ENCODE results near the gene ATM. TPM values are rescaled to one million over a fixed set of nuclear protein-coding genes. Genes with fewer than 3 reads are reported as not detected.
"Not testable (repeated sequence)": the region's sequence is repeated elsewhere in the genome, so short reads cannot be mapped to it uniquely, and the experiment has no call there.

Gene ATM
- total RNA-seq, 1 experiment from 2014 or later, result 17.7 TPM

GRCh38 chr11:108235192-108235591 is 12.3 kb downstream of the ATM start:
- Histone ChIP-seq H3K4me3 (ENCODE audit: insufficient read depth, low read depth, low read length) (no peak overlapping the region), H3K27me3 (ENCODE audit: control insufficient read depth, insufficient read depth, low read length) (no peaks in the 10 kb centered on the region), H3K36me3 (replicated peaks; ENCODE audit: control insufficient read depth, insufficient read depth, low read length) (peaks cover 9% of the 10 kb centered on the region)
- no peak for DNase-seq

GRCh38 chr11:108235633-108236032 is 12.8 kb downstream of the ATM start:
- H3K4me3 ChIP-seq (ENCODE audit: insufficient read depth, low read depth, low read length), result no peak overlapping the region
- H3K27me3 ChIP-seq (ENCODE audit: control insufficient read depth, insufficient read depth, low read length), result no peaks in the 10 kb centered on the region
- no peak for DNase-seq
- peaks cover 9% of the 10 kb centered on the region for H3K36me3 ChIP-seq (replicated peaks; ENCODE audit: control insufficient read depth, insufficient read depth, low read length)

GRCh38 chr11:108237058-108237481 is 14.2 kb downstream of the ATM start:
- no peaks in the 10 kb centered on the region for H3K27me3 ChIP-seq (ENCODE audit: control insufficient read depth, insufficient read depth, low read length)
- H3K4me3 ChIP-seq (ENCODE audit: insufficient read depth, low read depth, low read length), result no peak overlapping the region
- H3K36me3 ChIP-seq (replicated peaks; ENCODE audit: control insufficient read depth, insufficient read depth, low read length), result peaks cover 8% of the 10 kb centered on the region
- DNase-seq, result no peak

GRCh38 chr11:108239076-108239475 is 16.2 kb downstream of the ATM start:
- Histone ChIP-seq H3K4me3 (ENCODE audit: insufficient read depth, low read depth, low read length) (no peak overlapping the region), H3K36me3 (replicated peaks; ENCODE audit: control insufficient read depth, insufficient read depth, low read length) (peaks cover 8% of the 10 kb centered on the region), H3K27me3 (ENCODE audit: control insufficient read depth, insufficient read depth, low read length) (no peaks in the 10 kb centered on the region)
- DNase-seq, result no peak

- no peaks in the 10 kb centered on the region for H3K27me3 ChIP-seq (ENCODE audit: control insufficient read depth, insufficient read depth, low read length)
- no peak for DNase-seq
- no peak overlapping the region for H3K4me3 ChIP-seq (ENCODE audit: insufficient read depth, low read depth, low read length)
- peaks cover 4% of the 10 kb centered on the region for H3K36me3 ChIP-seq (replicated peaks; ENCODE audit: control insufficient read depth, insufficient read depth, low read length)
These were observed 18.6 kb downstream of the ATM start for GRCh38 chr11:108241330-108242037.

GRCh38 chr11:108242422-108242821 is 19.6 kb downstream of the ATM start:
- H3K4me3 ChIP-seq (ENCODE audit: insufficient read depth, low read depth, low read length), result no peak overlapping the region
- no peaks in the 10 kb centered on the region for H3K27me3 ChIP-seq (ENCODE audit: control insufficient read depth, insufficient read depth, low read length)
- H3K36me3 ChIP-seq (replicated peaks; ENCODE audit: control insufficient read depth, insufficient read depth, low read length), result peaks cover 1% of the 10 kb centered on the region
- DNase-seq, result no peak

GRCh38 chr11:108246308-108246707 is 23.4 kb downstream of the ATM start:
- Histone ChIP-seq H3K27me3 (ENCODE audit: control insufficient read depth, insufficient read depth, low read length) (no peaks in the 10 kb centered on the region), H3K36me3 (replicated peaks; ENCODE audit: control insufficient read depth, insufficient read depth, low read length) (peaks cover 1% of the 10 kb centered on the region), H3K4me3 (ENCODE audit: insufficient read depth, low read depth, low read length) (no peak overlapping the region)
- no peak for DNase-seq

GRCh38 chr11:108246885-108247284 is 24.0 kb downstream of the ATM start:
- Histone ChIP-seq H3K27me3 (ENCODE audit: control insufficient read depth, insufficient read depth, low read length) (no peaks in the 10 kb centered on the region), H3K36me3 (replicated peaks; ENCODE audit: control insufficient read depth, insufficient read depth, low read length) (peaks cover 3% of the 10 kb centered on the region), H3K4me3 (ENCODE audit: insufficient read depth, low read depth, low read length) (no peak overlapping the region)
- DNase-seq, result no peak

- Histone ChIP-seq H3K36me3 (replicated peaks; ENCODE audit: control insufficient read depth, insufficient read depth, low read length) (peaks cover 10% of the 10 kb centered on the region), H3K4me3 (ENCODE audit: insufficient read depth, low read depth, low read length) (no peak overlapping the region), H3K27me3 (ENCODE audit: control insufficient read depth, insufficient read depth, low read length) (no peaks in the 10 kb centered on the region)
- DNase-seq, result no peak
These were observed 30.3 kb downstream of the ATM start for GRCh38 chr11:108253176-108253575.

GRCh38 chr11:108269583-108269982 is 46.7 kb downstream of the ATM start:
- Histone ChIP-seq H3K36me3 (replicated peaks; ENCODE audit: control insufficient read depth, insufficient read depth, low read length) (peaks cover 11% of the 10 kb centered on the region), H3K4me3 (ENCODE audit: insufficient read depth, low read depth, low read length) (no peak overlapping the region), H3K27me3 (ENCODE audit: control insufficient read depth, insufficient read depth, low read length) (no peaks in the 10 kb centered on the region)
- no peak for DNase-seq

- not testable (repeated sequence) for H3K27me3 ChIP-seq (ENCODE audit: control insufficient read depth, insufficient read depth, low read length); H3K4me3 ChIP-seq (ENCODE audit: insufficient read depth, low read depth, low read length); DNase-seq
- H3K36me3 ChIP-seq (replicated peaks; ENCODE audit: control insufficient read depth, insufficient read depth, low read length), result peaks cover 11% of the 10 kb centered on the region
These were observed 54.2 kb downstream of the ATM start for GRCh38 chr11:108276985-108277616.

GRCh38 chr11:108278546-108278945 is 55.7 kb downstream of the ATM start:
- peak; percentile 7 for DNase-seq
- peaks cover 7% of the 10 kb centered on the region for H3K36me3 ChIP-seq (replicated peaks; ENCODE audit: control insufficient read depth, insufficient read depth, low read length)

GRCh38 chr11:108278954-108279353 is 56.1 kb downstream of the ATM start:
- Histone ChIP-seq H3K36me3 (replicated peaks; ENCODE audit: control insufficient read depth, insufficient read depth, low read length) (peaks cover 7% of the 10 kb centered on the region), H3K4me3 (ENCODE audit: insufficient read depth, low read depth, low read length) (no peak overlapping the region), H3K27me3 (ENCODE audit: control insufficient read depth, insufficient read depth, low read length) (no peaks in the 10 kb centered on the region)
- no peak for DNase-seq

More at GRCh38 chr11:108278546-108278945, 55.7 kb downstream of the ATM start:
- H3K27me3 ChIP-seq (ENCODE audit: control insufficient read depth, insufficient read depth, low read length), result no peaks in the 10 kb centered on the region
- H3K4me3 ChIP-seq (ENCODE audit: insufficient read depth, low read depth, low read length), result no peak overlapping the region

GRCh38 chr11:108286370-108286769 is 63.5 kb downstream of the ATM start:
- Histone ChIP-seq H3K4me3 (ENCODE audit: insufficient read depth, low read depth, low read length) (no peak overlapping the region), H3K27me3 (ENCODE audit: control insufficient read depth, insufficient read depth, low read length) (no peaks in the 10 kb centered on the region), H3K36me3 (replicated peaks; ENCODE audit: control insufficient read depth, insufficient read depth, low read length) (peaks cover 8% of the 10 kb centered on the region)
- no peak for DNase-seq

GRCh38 chr11:108286956-108287355 is 64.1 kb downstream of the ATM start:
- Histone ChIP-seq H3K27me3 (ENCODE audit: control insufficient read depth, insufficient read depth, low read length) (no peaks in the 10 kb centered on the region), H3K36me3 (replicated peaks; ENCODE audit: control insufficient read depth, insufficient read depth, low read length) (peaks cover 8% of the 10 kb centered on the region), H3K4me3 (ENCODE audit: insufficient read depth, low read depth, low read length) (no peak overlapping the region)
- no peak for DNase-seq
